Measurements from ENCODE around the gene TMEM140.
"Not testable (repeated sequence)": the region's sequence is repeated elsewhere in the genome, so short reads cannot be mapped to it uniquely, and the experiment has no call there.

Gene TMEM140

DNA sequence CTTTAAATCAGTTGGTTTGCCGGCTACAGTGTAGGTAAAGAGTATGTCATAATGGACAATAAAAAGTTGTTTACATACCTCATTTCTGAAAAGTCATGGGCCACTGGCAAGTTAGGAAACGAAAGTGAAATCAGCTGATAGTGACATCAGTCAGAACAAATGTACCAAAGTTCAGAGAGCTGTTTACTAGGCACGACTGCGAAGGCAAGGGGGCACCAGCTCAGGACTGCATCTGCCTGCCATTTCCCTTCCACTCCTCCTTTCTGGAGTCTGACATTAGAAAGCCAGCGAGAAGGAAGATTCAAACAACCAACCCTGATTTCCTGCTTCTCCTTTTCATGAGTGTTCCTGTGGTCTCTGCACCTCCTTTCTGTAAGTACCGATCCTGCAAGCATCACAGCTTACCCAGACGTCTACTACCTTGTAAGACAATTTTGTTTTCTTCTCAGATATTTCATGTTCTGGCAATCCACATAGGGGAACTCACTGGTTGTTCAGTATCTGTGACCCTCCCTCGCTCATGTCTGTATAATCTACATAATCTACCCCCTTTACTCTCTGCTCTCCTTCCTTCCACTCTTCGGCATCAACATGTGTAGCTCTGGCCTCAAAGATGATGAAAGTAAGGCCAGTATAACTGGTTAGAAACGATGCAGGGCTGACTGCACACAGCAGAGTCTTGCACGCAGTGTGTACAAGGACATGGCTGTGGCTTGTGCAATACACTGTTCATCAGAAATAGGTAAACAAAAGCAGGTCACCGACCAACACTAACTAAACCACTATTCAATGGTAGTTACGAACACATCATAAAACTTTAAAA, at the start of gene TMEM140:
Gene TMEM140, plus strand, starts transcription at position 174 of the 823 bp plus-strand sequence. CDS start 16,370 bp downstream, outside the sequence.
- DNase-seq (ENCODE audit: low spot score): peak; percentile 93

DNA sequence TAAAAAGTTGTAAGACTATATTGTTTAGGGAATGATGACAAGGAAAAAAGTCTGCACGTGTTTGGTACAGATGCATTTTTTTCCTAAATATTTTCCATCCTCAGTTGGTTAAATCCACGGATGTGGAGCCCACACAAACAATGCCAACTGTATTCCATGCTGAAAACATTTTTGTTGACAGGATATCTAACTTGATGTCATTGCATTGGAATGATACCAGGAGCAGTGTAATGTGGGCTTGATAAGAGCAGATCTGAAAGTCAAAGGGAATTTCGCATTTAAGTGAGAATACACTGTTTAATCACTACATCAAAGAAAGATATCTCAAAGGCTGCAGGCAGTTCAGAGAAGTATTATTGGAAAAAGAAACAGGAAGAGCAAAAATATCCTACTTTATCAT, 49.5 kb upstream of the TMEM140 start:
- DNase-seq (ENCODE audit: low spot score): no peak

DNA sequence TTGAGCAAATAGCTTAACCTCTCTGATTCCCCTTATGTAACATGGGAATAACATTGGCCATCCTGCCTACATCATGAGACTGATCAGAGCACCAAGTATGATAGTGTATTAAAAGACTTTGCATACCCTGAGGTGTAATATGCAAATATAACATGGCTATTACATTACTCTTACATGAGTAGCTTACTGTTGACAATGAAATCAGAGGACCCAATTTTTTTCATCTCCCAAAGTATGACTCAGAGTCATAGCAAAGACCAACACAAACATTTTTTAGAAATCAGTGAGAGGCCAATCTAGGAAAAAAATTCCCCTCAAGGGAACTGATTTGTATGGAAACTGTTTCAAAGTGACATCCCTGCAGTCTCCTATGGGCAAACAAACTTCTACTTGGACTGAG, 47.0 kb upstream of the TMEM140 start:
- DNase-seq (ENCODE audit: low spot score): no peak

DNA sequence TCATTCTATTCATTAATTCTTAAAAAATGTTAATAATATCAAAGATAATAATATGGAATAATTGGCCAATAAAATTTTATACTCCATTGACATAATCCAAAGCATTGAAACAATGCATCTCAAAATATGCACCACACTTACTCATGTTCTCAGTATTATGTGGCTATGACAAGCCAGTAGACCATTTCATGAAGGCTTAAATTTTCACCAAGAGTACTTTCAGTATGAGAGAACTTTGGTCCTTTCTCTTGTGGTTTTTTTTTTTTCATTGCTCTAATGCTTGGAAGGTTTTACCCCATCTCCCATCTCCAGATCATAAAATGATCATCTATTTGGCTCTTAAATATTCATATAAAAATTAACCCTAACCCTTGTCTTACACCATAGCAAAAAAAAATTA, 45.5 kb upstream of the TMEM140 start:
- no peak for DNase-seq (ENCODE audit: low spot score)

DNA sequence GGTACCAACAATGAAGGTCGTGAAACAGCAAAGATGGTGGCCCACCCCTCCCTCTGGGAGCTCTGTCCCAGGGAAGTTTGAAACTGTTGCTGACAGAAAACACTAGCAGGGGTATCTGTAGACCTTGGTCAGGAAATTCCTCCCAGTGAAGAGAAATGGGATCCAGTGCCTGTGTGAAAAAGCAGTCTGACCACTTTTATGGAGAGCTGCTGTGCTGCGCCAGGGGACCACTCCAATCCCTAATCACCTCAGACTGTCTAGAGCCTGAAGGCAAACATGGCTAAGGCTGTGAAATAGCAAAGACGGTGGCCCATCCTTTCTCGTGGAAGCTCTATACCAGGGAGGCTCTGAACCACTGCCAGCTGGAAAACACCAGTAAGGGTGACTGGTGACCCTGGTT, 38.3 kb upstream of the TMEM140 start:
- DNase-seq (ENCODE audit: low spot score): no peak

DNA sequence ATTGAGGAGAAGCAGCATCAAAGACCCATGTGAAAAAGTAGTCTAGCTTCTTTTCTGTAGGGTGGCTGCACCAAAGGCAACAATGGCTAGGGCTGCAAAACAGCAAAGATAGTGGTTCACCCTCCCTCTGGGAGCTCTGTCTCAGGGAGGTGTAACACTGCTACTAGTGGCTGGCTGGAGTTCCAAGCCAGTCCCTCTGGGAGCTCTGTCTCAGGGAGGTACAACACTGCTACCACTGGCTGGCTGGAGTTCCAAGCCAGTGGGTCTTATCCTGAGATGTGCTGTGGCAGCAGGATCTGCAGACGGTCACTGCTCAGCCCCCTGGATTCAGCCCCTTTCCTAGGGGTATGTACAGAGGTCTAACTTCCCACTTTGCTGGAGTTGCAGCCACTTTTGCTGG, 37.9 kb upstream of the TMEM140 start:
- no peak for DNase-seq (ENCODE audit: low spot score)

DNA sequence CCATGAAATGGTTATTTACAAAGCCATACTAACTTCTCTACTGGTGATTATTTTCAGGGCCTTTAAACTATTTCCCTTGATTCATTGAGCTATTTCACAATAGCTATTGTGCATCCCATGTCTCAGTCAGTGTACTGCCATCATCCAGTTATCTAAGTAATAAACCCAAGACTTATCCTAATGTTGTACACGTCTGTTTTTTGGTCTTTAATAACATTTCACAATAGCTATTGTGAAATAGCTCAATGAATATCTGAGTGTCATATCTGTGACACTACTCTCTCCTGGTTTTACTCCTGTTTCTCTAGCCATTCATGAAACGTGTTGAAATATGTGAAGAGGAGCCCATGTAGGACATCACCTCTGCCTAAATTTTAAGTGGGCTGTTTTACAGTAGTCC, 36.5 kb upstream of the TMEM140 start:
- DNase-seq (ENCODE audit: low spot score): no peak

DNA sequence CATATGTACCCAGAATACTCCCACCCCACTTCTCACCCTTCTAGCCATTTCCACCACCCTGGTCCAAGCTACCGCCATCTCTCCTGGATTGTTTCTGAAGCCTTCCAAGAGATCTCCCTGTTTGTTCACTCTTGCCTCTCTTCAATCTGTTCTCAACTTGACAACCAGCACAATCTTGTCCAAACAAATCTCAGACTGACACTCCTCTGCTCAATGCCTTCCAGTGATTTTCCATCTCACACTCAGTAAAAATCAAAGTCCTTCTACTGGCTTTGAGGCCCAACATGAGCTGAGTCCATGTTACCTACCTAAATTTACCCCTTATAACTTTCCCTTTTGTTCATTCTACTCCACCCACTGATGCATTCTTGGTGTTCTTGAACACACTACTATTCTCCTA, 33.2 kb upstream of the TMEM140 start:
- DNase-seq (ENCODE audit: low spot score): no peak

DNA sequence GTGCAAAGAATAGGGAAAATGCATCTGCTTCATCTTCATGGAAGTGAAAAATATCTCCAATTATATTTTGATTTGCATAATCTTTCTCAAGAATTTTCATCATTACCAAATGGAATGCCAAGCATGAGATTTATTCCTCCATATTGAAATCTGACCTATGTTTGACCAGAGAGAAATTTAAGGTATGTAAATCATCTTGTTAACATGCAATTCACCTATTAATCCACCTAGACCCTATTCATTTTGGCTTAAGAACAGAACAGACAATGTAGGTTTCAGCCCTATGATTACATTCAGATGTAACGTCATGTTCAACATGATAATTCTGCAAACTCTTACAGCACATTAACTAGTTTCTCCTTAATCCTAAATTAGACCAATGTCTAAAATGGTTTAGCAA, 30.8 kb upstream of the TMEM140 start:
- DNase-seq (ENCODE audit: low spot score): no peak

DNA sequence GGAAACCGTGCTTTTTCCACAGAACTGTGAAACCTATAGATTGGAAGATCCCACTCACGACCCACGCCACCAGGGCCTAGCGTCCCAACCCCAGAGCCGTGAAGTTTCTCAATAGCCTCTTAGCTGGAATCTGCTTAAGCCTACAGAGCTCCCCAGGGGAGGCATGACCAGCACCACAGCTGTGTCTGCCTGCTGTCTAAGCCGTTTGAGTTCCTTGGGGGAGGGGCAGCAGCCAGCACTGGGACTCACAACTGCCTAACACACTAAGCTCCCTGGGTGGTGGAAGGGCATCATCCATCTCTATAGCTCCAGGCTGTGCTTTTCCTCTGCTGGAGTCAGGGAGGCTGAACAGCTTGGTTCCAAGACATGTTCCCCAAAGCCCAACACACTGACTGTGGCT, 26.0 kb upstream of the TMEM140 start:
- no peak for DNase-seq (ENCODE audit: low spot score)

DNA sequence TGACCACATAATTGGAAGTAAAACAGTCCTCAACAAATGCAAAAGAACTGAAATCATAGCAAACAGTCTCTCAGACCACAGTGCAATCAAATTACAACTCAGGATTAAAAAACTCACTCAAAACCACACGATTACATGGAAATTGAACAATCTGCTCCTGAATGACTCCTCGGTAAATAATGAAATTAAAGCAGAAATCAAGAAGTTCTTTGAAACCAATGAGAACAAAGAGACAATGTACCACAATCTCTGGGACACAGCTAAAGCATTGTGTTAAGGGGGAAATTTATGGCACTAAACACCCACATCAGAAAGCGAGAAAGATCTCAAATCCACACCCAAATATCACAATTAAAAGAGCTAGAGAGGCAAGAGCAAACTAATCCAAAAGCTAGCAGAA, 23.2 kb upstream of the TMEM140 start:
- DNase-seq (ENCODE audit: low spot score): not testable (repeated sequence)

DNA sequence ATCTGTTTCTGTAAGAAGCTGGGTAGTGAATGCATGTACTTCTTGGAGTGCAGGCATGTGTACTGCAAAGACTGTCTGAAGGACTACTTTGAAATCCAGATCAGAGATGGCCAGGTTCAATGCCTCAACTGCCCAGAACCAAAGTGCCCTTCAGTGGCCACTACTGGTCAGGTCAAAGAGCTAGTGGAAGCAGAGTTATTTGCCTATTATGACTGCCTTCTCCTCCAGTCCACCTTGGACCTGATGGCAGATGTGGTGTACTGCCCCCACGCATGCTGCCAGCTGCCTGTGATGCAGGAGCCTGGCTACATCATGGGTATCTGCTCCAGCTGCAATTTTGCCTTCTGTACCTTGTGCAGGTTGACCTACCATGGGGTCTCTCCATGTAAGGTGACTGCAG, 18.9 kb upstream of the TMEM140 start:
- DNase-seq (ENCODE audit: low spot score): no peak

DNA sequence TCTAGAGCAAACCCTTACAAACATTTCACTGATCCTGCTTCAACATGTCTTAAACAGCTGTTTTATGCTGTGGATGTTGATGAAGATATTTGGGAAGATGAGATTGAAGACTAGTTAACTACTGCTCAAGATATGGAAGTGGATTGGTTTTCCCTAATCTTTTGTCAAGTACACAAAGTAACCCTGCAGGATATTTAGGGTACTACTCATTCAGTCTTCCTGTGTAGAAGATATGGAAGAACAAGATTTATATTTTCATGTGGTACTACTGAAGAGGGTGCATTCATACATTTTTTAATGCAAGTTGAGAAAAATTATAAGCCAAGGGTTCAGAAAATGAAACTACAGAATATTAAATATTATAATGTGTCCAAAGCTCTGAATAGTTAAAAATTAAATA, 18.3 kb upstream of the TMEM140 start:
- DNase-seq (ENCODE audit: low spot score): no peak

DNA sequence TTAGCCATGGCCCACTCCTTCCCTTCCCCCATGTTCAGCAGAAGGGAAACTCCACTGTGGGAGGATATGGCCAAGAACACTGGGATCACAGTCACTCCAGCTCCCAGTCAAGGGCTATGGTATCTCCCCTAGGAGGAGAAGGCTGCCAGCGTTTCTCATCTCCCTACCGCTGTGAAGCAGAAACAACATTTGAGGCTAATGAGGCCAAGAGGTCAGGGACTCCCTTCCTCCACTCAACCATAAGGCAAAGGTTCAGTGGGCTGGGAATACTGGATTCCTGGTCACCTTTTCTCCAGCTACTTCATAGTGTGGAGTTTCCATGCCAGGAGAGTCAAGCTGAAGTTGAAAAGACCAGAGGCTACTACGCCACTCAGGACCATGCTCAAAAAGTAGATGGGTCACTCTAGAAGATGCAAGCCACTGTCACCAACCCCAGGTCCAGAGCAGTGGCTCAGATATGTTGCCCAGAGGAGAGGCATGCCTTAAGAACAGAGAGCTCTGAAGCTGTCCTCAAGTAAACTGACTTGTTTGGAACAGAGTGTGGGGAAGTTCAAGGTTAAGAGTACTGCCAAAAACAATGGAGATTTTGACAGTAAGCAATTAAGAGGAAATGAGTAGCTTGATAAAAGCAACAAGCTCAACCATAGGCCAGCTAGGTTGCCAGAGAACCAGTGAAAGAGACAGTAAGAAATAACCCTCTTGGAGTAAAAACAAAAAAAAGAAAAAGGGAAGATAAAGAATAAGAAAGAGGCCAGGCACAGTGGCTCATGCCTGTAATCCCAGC, 3.8 kb upstream of the TMEM140 start:
- DNase-seq (ENCODE audit: low spot score): no peak

DNA sequence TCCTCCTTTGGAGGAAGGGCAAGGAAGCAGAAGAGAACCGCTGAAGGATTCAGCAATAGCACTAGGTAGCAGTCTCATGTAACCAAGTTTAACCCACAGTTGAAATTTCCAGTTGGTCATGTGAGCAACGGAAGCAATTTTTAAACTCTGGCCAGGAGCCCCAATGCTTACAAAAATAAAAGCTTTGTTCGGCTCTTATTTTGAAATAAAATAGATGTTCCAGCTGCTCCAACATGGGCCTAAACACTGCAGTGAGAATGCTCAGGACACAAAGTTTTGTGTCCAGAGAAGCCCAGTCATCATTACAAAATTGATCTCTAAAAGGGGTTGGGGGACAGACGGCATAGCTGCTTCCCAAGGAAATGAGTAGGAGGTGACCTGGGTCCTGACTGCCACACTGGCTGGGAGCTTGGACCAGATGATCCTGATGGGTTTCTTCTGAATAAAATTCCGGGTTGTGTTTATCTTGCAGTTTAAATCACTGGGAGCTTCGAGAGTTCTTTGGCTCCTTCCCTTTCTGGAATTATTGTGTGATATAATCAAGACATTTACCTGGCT, 452 bp upstream of the TMEM140 start:
- peak; percentile 87 for DNase-seq (ENCODE audit: low spot score)

DNA sequence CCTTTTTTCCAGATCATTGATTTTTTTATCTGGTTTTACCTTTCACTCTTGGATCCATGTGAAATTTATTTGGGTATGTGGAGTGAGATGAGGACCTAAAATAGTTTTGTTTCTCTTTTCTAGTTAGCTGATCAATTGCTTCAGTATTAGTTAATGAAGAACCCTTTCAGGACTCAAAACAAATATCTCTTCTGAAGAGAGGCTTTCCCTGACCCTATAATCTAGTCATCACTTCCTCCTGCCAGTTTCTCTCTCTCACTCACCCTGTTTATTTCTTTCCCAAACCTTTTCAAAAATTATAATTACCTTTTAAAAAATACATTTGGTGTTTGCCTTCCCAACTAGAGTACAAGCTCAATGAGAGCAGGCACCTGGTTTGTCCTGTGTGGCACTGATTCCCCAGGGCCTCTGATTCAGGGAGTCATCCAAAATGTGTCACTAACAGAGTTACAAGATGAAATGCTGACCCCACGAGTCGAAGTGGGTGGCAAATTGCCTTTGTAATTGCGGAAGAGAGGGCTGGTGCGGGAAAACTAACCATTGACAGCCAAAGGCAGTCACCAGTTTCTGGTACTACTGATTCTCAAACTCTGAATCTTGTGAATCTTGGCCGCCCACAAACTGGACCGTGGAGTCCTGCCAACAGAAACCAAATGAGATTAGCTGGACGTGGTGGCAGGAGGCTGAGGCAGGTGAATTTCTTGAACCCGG, 2.4 kb downstream of the TMEM140 start:
- DNase-seq (ENCODE audit: low spot score): peak; percentile 55

DNA sequence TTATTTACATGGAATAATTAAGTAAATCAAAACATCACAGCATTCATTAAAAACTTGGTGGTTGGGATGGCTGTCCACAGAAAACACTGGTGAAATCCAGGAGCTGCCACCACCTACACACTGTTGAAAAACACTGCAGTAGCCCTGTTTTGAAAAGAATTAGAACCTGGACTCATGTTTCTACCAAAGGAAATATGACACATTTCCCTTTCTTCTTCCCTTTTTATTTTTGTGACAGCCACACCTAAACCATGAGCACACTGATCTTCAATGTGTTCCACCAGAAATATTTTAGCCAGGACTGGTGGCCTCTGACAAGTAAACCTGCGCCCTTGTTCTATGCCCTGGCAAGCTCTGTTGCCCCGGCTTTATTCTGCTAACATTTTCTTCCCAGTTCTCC, 3.3 kb downstream of the TMEM140 start:
- no peak for DNase-seq (ENCODE audit: low spot score)

DNA sequence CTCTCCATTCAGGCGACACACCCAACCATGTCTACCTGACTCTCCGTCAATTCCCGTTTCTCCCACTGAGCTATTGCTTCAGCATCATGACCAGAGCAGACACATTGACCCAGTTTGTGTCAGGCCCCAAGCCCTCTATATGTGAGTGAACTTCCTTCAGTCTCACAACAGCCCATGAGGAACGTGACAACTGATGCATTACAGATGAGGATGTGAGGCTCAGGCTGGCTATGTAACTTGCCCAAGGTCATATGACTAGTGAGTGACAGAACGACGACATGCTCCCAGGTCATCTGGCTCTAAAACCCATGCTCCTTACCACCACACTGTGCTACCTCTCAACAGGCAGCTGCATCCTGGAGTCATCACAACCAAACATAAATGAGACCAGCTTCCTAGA, 3.7 kb downstream of the TMEM140 start:
- DNase-seq (ENCODE audit: low spot score): peak; percentile 28

DNA sequence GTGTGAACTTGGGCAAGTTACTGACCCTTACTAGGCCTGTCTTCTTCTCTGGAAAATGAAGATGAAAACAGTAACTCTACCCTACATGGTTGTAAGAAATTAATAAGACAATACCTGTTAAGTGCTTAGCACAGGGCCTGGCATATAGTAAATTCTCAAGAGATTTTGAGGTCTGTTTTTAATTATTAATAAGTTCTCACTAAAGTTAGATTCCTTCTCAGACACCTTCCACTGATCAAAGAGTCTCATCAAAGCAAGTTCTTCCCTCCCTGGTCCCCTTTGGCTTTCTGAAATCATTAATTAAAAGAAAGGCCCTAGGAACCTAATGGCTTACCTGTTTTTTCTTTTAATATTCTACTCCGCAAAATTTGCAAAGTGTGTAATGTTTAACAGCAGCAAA, 4.6 kb downstream of the TMEM140 start:
- DNase-seq (ENCODE audit: low spot score): no peak

DNA sequence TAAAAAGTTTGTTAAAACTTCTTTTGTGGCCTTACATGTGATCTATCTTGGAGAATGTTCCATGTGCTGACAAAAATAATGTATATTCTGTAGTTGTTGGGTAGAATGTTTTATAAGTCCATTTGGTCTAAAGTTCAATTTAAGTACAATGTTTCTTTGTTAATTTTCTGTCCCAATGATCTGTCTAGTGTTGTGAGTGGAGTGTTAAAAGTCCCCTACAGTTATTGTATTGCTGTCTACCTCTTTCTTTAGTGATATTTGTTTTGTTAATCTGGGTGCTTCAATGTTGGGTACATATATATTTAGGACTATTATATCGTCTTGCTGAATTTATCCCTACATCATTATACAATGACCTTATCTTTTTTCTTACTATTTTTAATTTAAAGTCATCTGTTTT, 6.9 kb downstream of the TMEM140 start:
- DNase-seq (ENCODE audit: low spot score): no peak

DNA sequence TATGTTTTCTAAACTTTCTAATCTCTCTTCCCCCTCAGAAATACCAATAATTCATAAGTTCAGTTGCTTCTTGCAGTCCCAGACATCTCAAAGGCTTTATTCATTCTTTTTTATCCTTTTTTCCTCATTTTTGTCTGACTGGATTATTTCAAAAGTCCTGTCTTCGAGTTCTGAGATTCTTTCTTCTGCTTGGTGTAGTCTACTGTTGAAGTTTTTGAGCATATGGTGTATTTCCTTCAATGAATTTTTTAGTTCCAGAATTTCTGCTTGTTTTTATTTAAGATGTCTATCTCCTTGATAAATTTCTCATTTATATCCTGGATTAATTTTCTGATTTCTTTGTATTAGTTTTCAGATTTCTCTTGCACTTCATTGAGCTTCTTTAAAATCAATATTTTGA, 8.4 kb downstream of the TMEM140 start:
- DNase-seq (ENCODE audit: low spot score): no peak

DNA sequence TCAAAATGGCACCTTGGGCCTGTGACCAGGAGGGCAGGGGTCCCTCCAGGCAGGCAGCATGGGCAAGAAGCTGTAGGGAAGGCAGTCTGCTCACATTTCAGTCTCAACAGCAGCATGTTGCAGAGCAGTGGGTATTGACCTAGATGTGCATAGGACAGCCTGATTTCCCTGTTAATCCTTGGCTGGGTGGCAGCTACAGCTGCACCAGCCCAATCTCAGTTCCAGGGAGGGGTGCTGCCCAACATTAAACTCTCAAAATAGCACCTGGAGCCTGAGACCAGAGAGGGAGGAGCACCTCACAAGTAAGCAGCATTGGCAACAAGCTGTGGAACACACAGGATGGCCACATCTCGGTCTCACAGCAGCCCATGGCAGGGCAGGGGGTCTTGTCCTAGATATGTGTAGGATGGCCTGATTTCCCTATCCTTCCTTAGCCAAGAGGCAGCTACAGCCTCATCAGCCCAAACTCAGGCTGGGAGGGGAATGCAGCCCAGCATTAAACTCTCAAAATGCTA, 10.3 kb downstream of the TMEM140 start:
- DNase-seq (ENCODE audit: low spot score): no peak

Measured in hematopoietic multipotent progenitor cell treated with erythropoietin and hydrocortisone succinate and interleukin-3 and kit ligand, for 17 days (in vitro differentiated cells).